ENCODE measurements around the gene UPF2.

The UPF2 gene

GRCh38 chr10:11886138-11886474 is 156.5 kb downstream of the UPF2 start:
- Mint-ChIP-seq H3K4me1 (peaks cover 2% of the 10 kb centered on the region), H3K36me3 (no peaks in the 10 kb centered on the region)
- CTCF ChIA-PET: no interaction called here

GRCh38 chr10:11885437-11886137 is 157.0 kb downstream of the UPF2 start:
- no peak for DNase-seq
- Mint-ChIP-seq H3K36me3 (no peaks in the 10 kb centered on the region), H3K9me3 (no peaks in the 10 kb centered on the region), H3K4me3 (no peak overlapping the region), H3K4me1 (peaks cover 2% of the 10 kb centered on the region), H3K27me3 (peaks cover 8% of the 10 kb centered on the region), H3K27ac (no peak overlapping the region)
- CTCF ChIA-PET: no interaction called here

More at GRCh38 chr10:11886138-11886474, 156.5 kb downstream of the UPF2 start:
- H3K27me3 Mint-ChIP-seq: peaks cover 8% of the 10 kb centered on the region
- no peak overlapping the region for H3K27ac Mint-ChIP-seq
- H3K4me3 Mint-ChIP-seq: no peak overlapping the region
- no peak for DNase-seq
- no peaks in the 10 kb centered on the region for H3K9me3 Mint-ChIP-seq

GRCh38 chr10:11884706-11885423 is 157.7 kb downstream of the UPF2 start:
- DNase-seq: no peak
- no peaks in the 10 kb centered on the region for H3K9me3 Mint-ChIP-seq
- H3K27me3 Mint-ChIP-seq: peaks cover 8% of the 10 kb centered on the region
- CTCF ChIA-PET: no interaction called here
- H3K27ac Mint-ChIP-seq: no peak overlapping the region
- H3K4me3 Mint-ChIP-seq: no peak overlapping the region
- H3K4me1 Mint-ChIP-seq: peaks cover 2% of the 10 kb centered on the region
- H3K36me3 Mint-ChIP-seq: no peaks in the 10 kb centered on the region

- Mint-ChIP-seq H3K4me3 (no peak overlapping the region), H3K36me3 (no peaks in the 10 kb centered on the region), H3K9me3 (no peaks in the 10 kb centered on the region), H3K27me3 (peaks cover 8% of the 10 kb centered on the region), H3K27ac (no peak overlapping the region), H3K4me1 (peaks cover 2% of the 10 kb centered on the region)
- CTCF ChIA-PET: interaction anchor here (0.6 to 1.5 kb wide), 2 partner anchors 16 to 62 kb away, joined by 3 read pairs; no protein-coding TSS in a partner anchor
- no peak for DNase-seq
Observed at GRCh38 chr10:11882646-11883375, 159.8 kb downstream of the UPF2 start.

GRCh38 chr10:11881477-11882417 is 160.9 kb downstream of the UPF2 start:
- Mint-ChIP-seq H3K27me3 (peaks cover 15% of the 10 kb centered on the region), H3K27ac (no peak overlapping the region), H3K36me3 (no peaks in the 10 kb centered on the region), H3K4me3 (no peak overlapping the region), H3K9me3 (no peaks in the 10 kb centered on the region), H3K4me1 (peaks cover 2% of the 10 kb centered on the region)
- CTCF ChIA-PET: interaction anchor here (1.5 kb wide), 1 partner anchor 17 kb away, joined by 3 read pairs; no protein-coding TSS in a partner anchor
- no peak for DNase-seq

GRCh38 chr10:11881030-11881476 is 161.6 kb downstream of the UPF2 start:
- DNase-seq: no peak
- H3K27ac Mint-ChIP-seq: no peak overlapping the region
- peaks cover 15% of the 10 kb centered on the region for H3K27me3 Mint-ChIP-seq
- no peaks in the 10 kb centered on the region for H3K36me3 Mint-ChIP-seq
- no peak overlapping the region for H3K4me3 Mint-ChIP-seq
- peaks cover 2% of the 10 kb centered on the region for H3K4me1 Mint-ChIP-seq
- H3K9me3 Mint-ChIP-seq: no peaks in the 10 kb centered on the region
- CTCF ChIA-PET: no interaction called here

- Mint-ChIP-seq H3K4me1 (peaks cover 2% of the 10 kb centered on the region), H3K4me3 (no peak overlapping the region), H3K9me3 (no peaks in the 10 kb centered on the region), H3K27ac (no peak overlapping the region), H3K27me3 (peaks cover 18% of the 10 kb centered on the region), H3K36me3 (no peaks in the 10 kb centered on the region)
- CTCF ChIA-PET: no interaction called here
- no peak for DNase-seq
Observed at GRCh38 chr10:11880151-11881029, 162.2 kb downstream of the UPF2 start.

- Mint-ChIP-seq H3K27ac (no peak overlapping the region), H3K27me3 (peaks cover 27% of the 10 kb centered on the region), H3K9me3 (no peaks in the 10 kb centered on the region), H3K36me3 (no peaks in the 10 kb centered on the region), H3K4me1 (peaks cover 8% of the 10 kb centered on the region), H3K4me3 (no peak overlapping the region)
- CTCF ChIA-PET: no interaction called here
- no peak for DNase-seq
Observed at GRCh38 chr10:11879387-11880094, 163.1 kb downstream of the UPF2 start.

GRCh38 chr10:11878776-11879175 is 163.8 kb downstream of the UPF2 start:
- Mint-ChIP-seq H3K4me1 (peaks cover 16% of the 10 kb centered on the region), H3K4me3 (no peak overlapping the region), H3K27ac (no peak overlapping the region), H3K36me3 (no peaks in the 10 kb centered on the region), H3K27me3 (peaks cover 29% of the 10 kb centered on the region), H3K9me3 (no peaks in the 10 kb centered on the region)
- CTCF ChIA-PET: no interaction called here
- no peak for DNase-seq

GRCh38 chr10:11877591-11877905 is 165.1 kb downstream of the UPF2 start:
- Mint-ChIP-seq H3K9me3 (no peaks in the 10 kb centered on the region), H3K4me3 (no peak overlapping the region), H3K27ac (no peak overlapping the region), H3K4me1 (peaks cover 13% of the 10 kb centered on the region), H3K36me3 (no peaks in the 10 kb centered on the region), H3K27me3 (peaks cover 38% of the 10 kb centered on the region)
- CTCF ChIA-PET: no interaction called here
- no peak for DNase-seq

GRCh38 chr10:11876805-11877590 is 165.6 kb downstream of the UPF2 start:
- Mint-ChIP-seq H3K4me1 (peaks cover 13% of the 10 kb centered on the region), H3K36me3 (no peaks in the 10 kb centered on the region), H3K27ac (no peak overlapping the region), H3K27me3 (peaks cover 39% of the 10 kb centered on the region), H3K4me3 (no peak overlapping the region), H3K9me3 (no peaks in the 10 kb centered on the region)
- no peak for DNase-seq
- CTCF ChIA-PET: no interaction called here

- H3K4me3 Mint-ChIP-seq: no peak overlapping the region
- peaks cover 19% of the 10 kb centered on the region for H3K4me1 Mint-ChIP-seq
- CTCF ChIA-PET: no interaction called here
- no peaks in the 10 kb centered on the region for H3K36me3 Mint-ChIP-seq
- H3K27ac Mint-ChIP-seq: no peak overlapping the region
- peaks cover 37% of the 10 kb centered on the region for H3K27me3 Mint-ChIP-seq
- no peaks in the 10 kb centered on the region for H3K9me3 Mint-ChIP-seq
- DNase-seq: no peak
Observed at GRCh38 chr10:11876324-11876723, 166.3 kb downstream of the UPF2 start.
